ENCODE results near the gene ZNF675.
"Not testable (repeated sequence)": the region's sequence is repeated elsewhere in the genome, so short reads cannot be mapped to it uniquely, and the experiment has no call there.

ZNF675 gene

GRCh38 chr19:23686621-23687423, at the start of gene ZNF675:
TSS of gene ZNF675 (minus strand) at chr19:23687212. CDS start at chr19:23687033, 179 bp downstream.
- peak; percentile 79 for FAIRE-seq
- peak; percentile 77 for DNase-seq (ENCODE audit: low spot score)

GRCh38 chr19:23730729-23731465, 43.9 kb upstream of the ZNF675 start:
- DNase-seq (ENCODE audit: low spot score) = not testable (repeated sequence)
- FAIRE-seq = peak; percentile 29

- not testable (repeated sequence) for DNase-seq (ENCODE audit: low spot score); FAIRE-seq
Observed at GRCh38 chr19:23724161-23724560, 37.1 kb upstream of the ZNF675 start.

GRCh38 chr19:23718802-23719201, 31.8 kb upstream of the ZNF675 start:
- DNase-seq (ENCODE audit: low spot score) (no peak), FAIRE-seq (no peak)

GRCh38 chr19:23716792-23717191, 29.8 kb upstream of the ZNF675 start:
- DNase-seq (ENCODE audit: low spot score) (no peak), FAIRE-seq (no peak)

GRCh38 chr19:23709347-23709746, 22.3 kb upstream of the ZNF675 start:
- DNase-seq (ENCODE audit: low spot score) (no peak), FAIRE-seq (no peak)

- FAIRE-seq (no peak), DNase-seq (ENCODE audit: low spot score) (no peak)
Observed at GRCh38 chr19:23706657-23707056, 19.6 kb upstream of the ZNF675 start.

GRCh38 chr19:23699521-23699860, 12.5 kb upstream of the ZNF675 start:
- DNase-seq (ENCODE audit: low spot score) (no peak), FAIRE-seq (no peak)

- FAIRE-seq (no peak), DNase-seq (ENCODE audit: low spot score) (no peak)
Observed at GRCh38 chr19:23698711-23699520, 11.9 kb upstream of the ZNF675 start.

- FAIRE-seq = not testable (repeated sequence)
Observed at GRCh38 chr19:23692937-23693336, 5.9 kb upstream of the ZNF675 start.

GRCh38 chr19:23673132-23673531, 13.9 kb downstream of the ZNF675 start:
- FAIRE-seq = no peak
- DNase-seq (ENCODE audit: low spot score) = no peak

More at GRCh38 chr19:23692937-23693336, 5.9 kb upstream of the ZNF675 start:
- not testable (repeated sequence) for DNase-seq (ENCODE audit: low spot score)

GRCh38 chr19:23668606-23669005, 18.4 kb downstream of the ZNF675 start:
- DNase-seq (ENCODE audit: low spot score); FAIRE-seq: not testable (repeated sequence)

- no peak for DNase-seq (ENCODE audit: low spot score)
- no peak for FAIRE-seq
Observed at GRCh38 chr19:23665651-23666410, 21.2 kb downstream of the ZNF675 start.

- not testable (repeated sequence) for DNase-seq (ENCODE audit: low spot score); FAIRE-seq
Observed at GRCh38 chr19:23649817-23650216, 37.2 kb downstream of the ZNF675 start.

Measured in RCC 7860 (cell line).